ENCODE measurements around the gene UQCRH.
"Not testable (repeated sequence)": the region's sequence is repeated elsewhere in the genome, so short reads cannot be mapped to it uniquely, and the experiment has no call there.

Gene UQCRH

DNA sequence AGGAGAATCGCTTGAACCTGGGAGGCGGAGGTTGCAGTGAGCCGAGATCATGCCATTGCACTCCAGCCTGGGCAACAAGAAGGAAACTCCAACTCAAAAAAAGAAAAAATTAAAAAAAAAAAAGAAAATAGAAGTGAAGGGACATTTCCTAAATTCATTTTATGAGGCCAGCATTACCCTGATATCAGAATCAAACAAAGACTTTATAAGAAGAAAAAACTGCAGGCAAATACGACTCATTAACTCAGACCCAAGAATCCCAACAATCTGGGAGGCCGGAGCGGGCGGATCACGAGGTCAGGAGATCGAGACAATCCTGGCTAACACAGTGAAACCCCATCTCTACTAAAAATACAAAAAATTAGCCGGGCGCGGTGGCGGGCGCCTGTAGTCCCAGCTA, 33.9 kb downstream of the UQCRH start:
- DNase-seq = not testable (repeated sequence)

DNA sequence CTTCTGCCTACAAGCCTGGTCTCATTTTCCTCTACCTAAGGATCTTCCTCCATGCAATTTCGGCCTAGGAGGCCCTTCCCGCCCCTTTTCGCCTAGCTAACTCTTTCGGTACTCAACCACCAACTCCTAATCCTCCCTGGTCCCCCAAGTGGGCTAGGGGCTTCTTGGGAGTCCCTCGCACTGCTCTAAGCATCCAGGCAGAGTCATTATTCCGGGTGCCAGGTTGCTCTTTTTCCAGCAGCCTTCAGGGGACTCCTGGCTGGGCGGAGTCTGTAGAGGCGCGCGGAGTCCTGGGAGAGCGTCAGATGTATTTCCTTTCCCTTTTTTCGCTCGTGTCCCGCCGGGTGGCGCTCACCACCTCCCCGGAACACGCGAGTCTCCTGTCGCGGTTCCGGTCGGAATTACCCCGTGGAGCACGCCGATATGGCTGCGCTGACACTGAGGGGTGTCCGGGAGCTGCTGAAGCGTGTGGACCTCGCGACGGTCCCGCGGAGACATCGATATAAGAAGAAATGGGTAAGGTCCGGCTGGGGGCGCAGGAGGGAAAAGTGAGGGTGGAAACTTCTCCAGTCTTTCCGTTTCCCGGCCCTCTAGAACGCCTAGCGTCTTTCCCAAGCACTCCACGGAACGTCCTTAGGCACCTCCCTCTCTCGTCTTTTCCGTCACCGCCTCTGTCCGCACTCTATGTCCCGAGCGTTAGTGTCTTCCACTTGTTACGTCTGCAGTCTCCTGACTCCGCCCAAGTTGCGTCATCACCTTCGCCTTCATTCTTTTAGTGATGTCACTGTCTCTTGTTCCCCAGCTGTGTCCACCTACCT, 37.1 kb downstream of the UQCRH start, which contains the start of gene NSUN4:
Gene NSUN4, plus strand, starts transcription at position 404 of the 818 bp plus-strand sequence. Its CDS starts 20 bp downstream, at position 424.
- DNase-seq = peak; percentile 84

DNA sequence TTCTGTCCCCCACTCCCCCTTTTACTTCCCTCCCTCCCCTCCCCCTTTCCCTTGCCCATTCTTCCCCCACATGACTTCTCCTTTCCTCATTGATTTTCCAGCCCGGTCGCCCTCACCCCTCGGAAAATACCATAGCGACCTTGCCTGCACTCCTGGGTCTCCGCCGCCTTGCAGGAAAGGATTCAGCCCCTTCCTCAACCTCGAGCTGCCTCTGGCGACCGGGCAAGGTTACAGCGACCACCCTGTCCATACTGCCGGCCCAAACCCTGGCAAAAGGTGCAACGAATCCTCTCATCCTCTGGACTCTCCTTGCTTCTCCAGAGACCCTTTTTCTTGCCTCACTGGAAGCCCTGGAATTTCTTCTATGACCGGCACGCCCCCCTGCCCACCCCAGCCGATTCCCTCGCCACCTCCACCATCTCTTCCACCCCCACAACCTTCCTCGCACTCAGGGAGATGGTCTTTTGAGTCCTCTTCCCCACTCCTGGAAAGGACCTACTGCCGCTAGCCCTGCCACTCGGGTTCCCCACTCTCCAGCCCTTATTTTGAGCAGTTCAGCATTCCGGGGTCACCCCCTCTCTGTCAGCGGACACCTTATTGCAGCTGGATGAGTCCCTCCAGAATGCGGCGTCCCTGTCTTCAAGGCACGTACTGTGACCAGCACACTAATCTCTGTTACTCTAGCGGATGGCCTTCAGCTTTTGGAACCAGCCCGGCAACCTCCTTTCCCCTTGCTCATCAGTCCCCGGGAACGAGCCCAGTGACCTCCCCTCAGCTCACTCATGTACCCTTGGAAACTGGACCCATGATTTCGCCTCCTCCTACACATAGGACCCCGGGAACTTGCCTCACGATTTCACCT, 38.0 kb downstream of the UQCRH start:
- no peak for DNase-seq

DNA sequence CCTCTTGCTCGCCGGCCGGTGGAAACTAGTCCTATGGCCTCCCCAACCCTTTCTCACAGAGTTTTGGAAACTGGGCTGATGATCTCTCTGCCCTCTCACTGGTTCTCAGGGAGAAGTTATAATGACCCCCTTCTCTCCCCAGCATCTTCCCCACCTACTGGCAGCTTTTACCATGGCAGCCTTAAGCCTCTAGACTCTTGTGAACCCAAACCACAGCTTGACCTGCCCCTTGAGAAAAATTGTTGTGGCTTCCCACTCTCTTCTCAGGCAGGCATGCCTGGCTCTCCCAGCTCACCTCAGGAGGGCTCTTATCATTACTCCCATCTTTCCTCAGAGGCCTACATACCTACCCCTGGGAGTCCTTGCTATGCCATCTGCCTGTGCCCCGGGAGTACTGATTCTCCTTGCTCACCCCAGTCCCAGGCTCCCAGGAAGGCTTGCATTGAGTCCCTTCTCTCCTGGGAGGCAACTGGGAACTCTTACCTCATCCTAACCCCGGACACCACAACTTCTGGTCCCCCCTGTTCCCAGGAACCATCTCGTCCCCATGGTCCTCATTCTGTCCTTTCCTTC, 38.7 kb downstream of the UQCRH start:
- DNase-seq = no peak

DNA sequence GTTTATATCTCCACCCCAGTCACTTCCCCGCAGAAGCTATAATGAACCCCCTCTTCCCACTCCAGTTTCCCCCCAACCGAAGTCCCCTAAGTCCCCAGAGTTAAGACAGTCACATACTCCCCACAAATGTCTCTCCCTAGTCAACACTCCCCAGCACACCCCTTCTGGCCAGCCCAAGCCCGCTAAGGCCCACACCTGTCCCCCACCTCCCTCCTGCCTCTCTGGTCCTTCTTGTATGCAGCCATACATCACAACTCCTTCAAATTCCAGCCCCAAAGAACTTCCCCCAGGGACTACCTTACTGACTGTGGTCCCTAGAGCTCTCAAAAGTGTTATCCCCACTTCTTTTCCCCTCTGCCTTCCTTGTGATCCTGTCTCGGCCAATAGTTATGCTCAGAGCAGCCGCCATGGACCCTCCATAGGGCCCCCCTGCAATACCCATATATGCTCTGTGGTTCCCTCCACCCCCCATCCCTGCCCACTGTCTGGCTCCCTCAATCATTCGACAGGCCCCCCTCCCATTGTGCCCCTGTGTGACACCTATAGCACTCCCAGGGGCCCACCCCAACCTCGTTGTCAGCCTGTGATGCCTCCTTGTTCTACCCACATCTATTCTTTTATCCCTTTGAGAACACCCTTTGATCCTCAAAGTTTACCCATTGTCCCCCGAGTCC, 39.3 kb downstream of the UQCRH start:
- DNase-seq = no peak

DNA sequence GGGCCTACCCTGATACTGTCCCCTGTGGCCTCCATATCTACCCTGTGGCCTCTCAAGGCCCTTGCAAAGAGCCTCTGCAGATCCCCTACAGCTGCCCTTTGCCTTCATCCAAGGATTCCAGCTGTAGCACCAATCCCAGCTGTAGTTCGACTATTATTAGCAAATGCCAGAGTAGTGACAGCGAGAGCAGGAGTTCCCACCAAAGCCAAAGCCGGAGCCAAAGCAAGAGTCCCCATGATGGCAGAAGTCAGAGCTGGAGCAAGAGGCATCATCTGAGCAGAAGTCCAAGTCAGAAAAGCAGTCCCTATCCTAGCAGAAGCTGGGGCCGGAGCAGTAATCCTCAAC, 39.8 kb downstream of the UQCRH start:
- DNase-seq = no peak

DNA sequence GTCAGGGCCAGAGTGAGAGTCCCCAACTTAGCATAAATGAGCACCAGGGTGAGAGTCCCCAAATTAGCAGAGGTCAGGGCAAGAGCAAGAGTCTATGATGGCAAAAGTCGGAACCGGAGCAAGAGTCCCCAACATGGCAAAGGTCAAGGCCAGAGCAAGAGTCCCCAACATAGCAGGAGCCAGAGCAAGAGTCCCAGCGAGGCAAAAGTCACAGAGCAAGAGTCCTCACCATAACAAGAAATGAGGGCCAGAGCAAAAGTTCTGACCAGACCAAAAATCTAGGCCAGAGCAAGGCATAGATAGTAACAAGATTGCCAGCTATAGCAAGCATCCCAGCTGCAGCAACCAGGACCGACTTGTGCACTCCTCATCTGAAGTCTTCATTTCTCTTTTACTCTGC, 40.2 kb downstream of the UQCRH start:
- DNase-seq = no peak

DNA sequence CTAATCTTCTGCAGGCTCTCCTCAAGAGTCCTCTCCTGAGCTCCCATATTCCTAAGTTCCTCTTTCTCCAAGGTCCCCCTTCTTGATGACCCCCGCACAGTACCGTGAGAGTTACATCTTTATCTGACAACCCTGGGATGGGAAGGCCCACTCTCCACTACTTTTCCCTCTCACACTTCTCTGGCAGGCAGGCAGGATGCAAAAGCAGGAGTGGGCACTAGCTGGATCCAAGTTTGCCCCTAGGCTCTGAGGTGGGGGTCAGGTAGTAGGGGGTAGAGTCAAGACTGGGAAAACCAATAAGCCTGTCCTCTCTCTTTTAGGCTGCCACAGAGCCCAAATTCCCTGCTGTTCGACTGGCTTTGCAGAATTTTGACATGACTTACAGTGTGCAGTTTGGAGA, 41.0 kb downstream of the UQCRH start:
- no peak for DNase-seq

DNA sequence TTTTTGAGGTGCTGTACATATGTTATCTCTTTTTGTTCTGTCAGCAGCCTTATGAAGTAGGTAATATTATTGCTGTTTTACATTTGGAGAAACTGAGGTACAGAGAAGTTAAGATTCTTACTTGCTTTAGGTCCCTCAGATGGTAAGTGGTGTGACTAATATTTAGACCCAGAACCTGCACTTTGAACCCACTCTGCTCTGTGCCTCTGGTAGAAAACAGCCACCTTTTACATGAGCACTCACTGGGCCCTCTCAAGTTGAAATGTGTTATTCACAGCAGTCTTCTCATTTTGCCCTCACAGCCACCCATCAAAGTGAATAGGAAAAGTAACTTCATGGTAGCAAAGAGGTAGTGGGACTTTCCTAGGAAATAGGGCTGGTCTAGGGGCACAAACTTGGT, 41.8 kb downstream of the UQCRH start:
- DNase-seq = no peak

DNA sequence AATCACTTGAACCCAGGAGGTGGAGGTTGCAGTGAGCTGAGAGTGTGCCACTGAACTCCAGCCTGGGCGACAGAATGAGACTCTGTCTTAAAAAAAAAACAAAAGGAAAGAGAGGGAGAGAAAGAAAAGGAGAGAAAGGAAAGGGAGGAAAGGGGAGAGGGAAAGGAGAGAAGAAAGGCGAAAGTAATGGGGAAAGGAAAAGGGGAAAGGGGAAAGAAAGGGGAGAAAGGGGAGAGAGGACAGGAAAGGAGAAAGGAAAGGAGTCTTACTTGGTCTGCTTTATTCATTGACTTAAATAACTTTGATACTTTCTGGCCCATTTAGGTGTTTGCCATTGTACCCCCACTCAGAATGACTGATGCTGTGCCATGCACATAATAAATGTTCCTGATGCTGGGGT, 48.9 kb downstream of the UQCRH start:
- DNase-seq = no peak

DNA sequence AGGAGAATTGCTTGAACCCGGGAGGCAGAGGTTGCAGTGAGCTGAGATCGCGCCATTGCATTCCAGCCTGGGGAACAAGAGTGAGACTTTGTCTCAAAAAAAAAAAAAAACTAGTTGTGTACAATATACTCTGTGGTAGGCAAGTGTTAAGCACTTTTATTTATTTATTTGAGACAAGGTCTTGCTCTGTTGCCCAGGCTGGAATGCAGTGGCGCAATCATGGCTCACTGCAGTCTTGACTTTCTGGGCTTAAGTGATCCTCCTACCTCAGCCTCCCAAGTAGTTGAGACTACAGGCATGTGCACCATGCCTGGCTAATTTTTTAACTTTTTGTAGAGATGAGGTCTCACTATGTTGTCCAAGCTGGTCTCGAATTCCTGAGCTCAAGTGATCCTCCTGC, 52.4 kb downstream of the UQCRH start:
- DNase-seq = not testable (repeated sequence)

DNA sequence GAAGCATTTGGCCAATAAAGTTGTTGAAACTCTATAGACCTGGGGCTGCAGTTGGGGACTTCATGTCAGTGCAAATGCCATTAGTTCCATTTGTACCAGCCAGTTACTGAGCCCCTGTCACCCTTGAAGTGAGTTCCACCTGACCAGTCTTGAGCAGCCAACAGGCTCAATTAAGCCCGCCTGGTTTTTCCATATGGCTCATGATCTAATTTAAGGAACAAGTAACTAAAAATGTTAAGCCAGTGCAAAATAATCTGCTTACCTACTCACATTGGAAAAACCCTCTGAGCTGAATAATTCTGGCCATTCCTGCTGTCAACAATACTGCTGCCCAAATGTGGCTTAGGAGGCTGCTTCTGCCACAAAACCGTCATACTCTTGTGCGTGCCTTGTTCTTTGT, 58.7 kb downstream of the UQCRH start:
- DNase-seq = no peak

DNA sequence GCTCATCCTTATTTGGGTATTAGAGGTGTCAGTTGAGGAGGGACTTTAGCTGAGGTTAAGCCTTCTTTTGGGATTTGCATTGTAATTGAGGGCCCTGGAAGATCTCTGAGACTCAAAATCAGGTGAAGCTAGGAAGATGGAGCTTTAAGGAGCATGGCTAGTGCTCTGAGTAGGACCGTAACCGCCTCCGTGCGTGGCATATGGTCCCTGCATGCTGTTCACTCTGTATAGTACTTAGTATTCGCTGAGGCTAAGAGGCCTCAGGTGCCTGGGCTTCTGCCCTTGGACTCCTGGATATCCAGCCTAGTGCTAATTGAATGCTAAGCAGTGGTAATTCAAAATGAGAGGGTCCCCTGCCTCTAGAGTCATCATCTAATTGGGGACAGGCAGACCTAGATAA, 59.6 kb downstream of the UQCRH start:
- no peak for DNase-seq

DNA sequence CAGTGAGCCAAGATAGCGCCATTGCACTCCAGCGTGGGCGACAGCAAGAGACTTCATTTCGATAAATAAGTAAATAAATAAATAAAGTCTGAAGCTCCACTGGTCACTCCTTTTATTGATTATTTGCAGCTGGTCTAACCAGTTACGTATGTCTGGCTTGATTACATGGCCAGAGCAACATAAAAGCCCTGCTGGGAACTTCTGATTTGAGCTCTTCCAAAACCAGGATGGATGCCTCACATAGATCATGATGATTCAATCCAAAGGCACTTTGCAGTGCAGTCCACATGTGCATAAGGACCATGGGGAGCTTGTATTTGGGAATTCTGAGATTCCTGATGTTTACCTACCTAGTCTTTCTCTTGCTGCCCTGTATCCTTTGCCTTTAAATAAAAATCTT, 61.1 kb downstream of the UQCRH start:
- no peak for DNase-seq

DNA sequence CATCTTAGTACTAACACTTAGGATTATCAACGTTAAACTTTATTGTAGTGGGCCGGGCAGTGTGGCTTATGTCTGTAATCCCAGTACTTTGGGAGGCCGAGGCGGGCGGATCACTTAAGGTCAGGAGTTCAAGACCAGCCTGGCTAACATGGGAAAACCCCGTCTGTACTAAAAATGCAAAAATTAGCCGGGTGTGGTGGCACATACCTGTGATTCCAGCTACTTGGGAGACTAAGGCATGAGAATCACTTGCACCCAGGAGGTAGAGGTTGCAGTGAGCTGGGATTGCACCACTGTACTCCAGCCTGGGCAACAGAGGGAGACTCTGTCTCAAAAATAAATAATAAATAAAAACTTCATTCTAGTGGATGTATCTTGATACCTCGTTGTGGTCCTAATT, 62.3 kb downstream of the UQCRH start:
- not testable (repeated sequence) for DNase-seq

All from DMS 273 treated with DMSO at 0.1 percent for 48 hours (cell line).